Kidney epithelial cell (primary cell): Measurements from ENCODE around the gene LMO1. TPM values are rescaled to one million over a fixed set of nuclear protein-coding genes. Genes with fewer than 3 reads are reported as not detected.

Experiments used
- DNase-seq: peaks from one replicate; pipeline ENCODE4 v3.0.0-alpha.2; 2010; ENCODE audit warnings: low read depth
- H3K27me3 ChIP-seq: 2 replicates; pipeline ENCODE4 v1.6.0; 2011; ENCODE audit warnings: low read length; ENCODE audit not compliant: control insufficient read depth, insufficient read depth
- H3K36me3 ChIP-seq: 2 replicates; pipeline ENCODE4 v1.5.1; 2011; ENCODE audit warnings: low read length; ENCODE audit not compliant: control insufficient read depth, insufficient read depth
- H3K4me3 ChIP-seq: 2 replicates; pipeline ENCODE4 v1.5.1; 2011; ENCODE audit warnings: low read depth, mild to moderate bottlenecking, control low read depth, low read length
- CTCF ChIP-seq: IDR thresholded peaks from 2 replicates; pipeline ENCODE4 v1.5.1; 2011; ENCODE audit warnings: mild to moderate bottlenecking, moderate library complexity, low read length, control low read depth, inconsistent platforms; ENCODE audit not compliant: insufficient read depth, poor library complexity, severe bottlenecking
- total RNA-seq: library from RNA; depleted of rRNA; stranded (reverse); fragments of >200 nt; gene quantifications from 2 replicates; pipeline ENCODE4 v1.2.3, GENCODE V29; 2015

The LMO1 gene
- total RNA-seq, 1 donor from 2014 or later, result 0.50 TPM

DNA sequence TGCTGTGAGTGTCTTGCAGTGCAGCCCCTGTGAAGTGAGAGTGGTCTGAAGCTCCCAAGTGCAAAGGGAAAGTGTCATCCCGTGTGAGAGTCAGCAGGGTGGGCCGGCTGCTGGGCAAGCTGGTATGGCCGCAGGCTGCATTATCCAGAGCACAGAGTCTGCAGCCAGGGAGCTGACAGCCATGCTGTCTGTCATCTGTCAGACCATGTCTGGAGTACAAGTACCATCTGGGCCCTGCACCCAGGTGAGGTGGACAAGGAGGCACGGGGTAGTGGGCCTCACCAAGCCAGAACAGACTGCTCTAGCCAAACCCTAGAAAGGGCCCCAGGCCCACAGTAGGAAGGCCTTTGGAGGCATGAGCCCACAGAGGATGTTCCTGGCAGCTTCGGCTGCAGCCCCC lies 20.2 kb downstream of the LMO1 start:
- no peak for DNase-seq
- Histone ChIP-seq H3K27me3 (peaks cover 11% of the 10 kb centered on the region), H3K36me3 (no peaks in the 10 kb centered on the region), H3K4me3 (no peak overlapping the region)
- no peak for TF ChIP-seq CTCF

DNA sequence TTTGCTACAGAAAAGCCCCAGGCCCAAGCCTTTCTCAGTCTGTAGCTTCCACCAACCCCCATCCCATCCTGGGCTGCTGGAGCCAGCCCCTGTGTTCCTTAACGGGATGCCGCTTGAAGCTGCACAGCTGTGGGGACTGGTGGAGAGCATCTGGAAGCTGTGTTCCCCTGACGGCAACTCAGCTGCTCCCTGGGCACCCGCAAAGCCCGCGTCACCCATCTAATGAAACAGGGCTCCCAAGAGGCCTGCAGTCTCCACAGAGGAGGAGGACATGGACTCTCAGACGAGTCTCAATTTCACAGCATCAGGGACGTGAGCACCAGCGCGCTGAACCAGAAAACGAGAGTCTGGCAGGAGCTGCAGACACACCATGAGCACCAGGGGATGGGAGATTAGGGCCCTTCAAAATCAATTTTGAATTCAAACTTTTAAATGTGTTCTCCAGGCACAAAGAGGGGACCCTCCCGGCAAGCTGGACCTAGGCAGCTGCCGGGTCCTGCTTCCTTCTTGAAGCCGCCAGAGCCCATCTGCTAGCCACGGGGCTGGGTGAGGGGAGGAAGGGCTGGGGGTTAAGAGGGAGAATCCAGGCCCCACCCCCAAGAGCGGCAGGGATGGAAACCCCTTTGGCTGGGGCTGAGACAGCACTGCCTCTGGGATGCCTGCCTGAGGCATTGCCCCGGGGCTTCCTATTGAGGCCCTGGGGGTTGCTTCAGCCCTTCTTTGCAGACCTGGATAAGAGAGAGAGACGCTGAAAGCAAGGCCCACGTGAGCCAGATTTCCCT lies 21.0 kb downstream of the LMO1 start:
- TF ChIP-seq CTCF, result no peak
- peaks cover 11% of the 10 kb centered on the region for H3K27me3 ChIP-seq
- no peak overlapping the region for H3K4me3 ChIP-seq
- no peaks in the 10 kb centered on the region for H3K36me3 ChIP-seq
- no peak for DNase-seq

- no peak for DNase-seq
- no peak overlapping the region for H3K4me3 ChIP-seq
- TF ChIP-seq CTCF, result no peak
- H3K36me3 ChIP-seq, result no peaks in the 10 kb centered on the region
- peaks cover 9% of the 10 kb centered on the region for H3K27me3 ChIP-seq
Measured at GRCh38 chr11:8242118-8242475, 21.6 kb downstream of the LMO1 start.

- H3K27me3 ChIP-seq, result peaks cover 9% of the 10 kb centered on the region
- no peak for DNase-seq
- no peaks in the 10 kb centered on the region for H3K36me3 ChIP-seq
- H3K4me3 ChIP-seq, result no peak overlapping the region
- no peak for TF ChIP-seq CTCF
Measured at GRCh38 chr11:8241373-8242117, 22.1 kb downstream of the LMO1 start.

- Histone ChIP-seq H3K27me3 (peaks cover 6% of the 10 kb centered on the region), H3K4me3 (no peak overlapping the region), H3K36me3 (no peaks in the 10 kb centered on the region)
- DNase-seq, result no peak
- TF ChIP-seq CTCF, result no peak
Measured at GRCh38 chr11:8239536-8240228, 24.0 kb downstream of the LMO1 start.
